GM12801 (cell line): ENCODE results near the gene HNF4A.

Experiments used
- CTCF ChIP-seq: IDR thresholded peaks from one replicate; pipeline ENCODE4 v1.5.1; 2011; ENCODE audit warnings: control low read depth; ENCODE audit not compliant: insufficient read length; ENCODE audit errors: extremely low read depth

Gene HNF4A

GRCh38 chr20:44457016-44457415, 101.5 kb downstream of the HNF4A start:
- no peak for TF ChIP-seq CTCF

DNA sequence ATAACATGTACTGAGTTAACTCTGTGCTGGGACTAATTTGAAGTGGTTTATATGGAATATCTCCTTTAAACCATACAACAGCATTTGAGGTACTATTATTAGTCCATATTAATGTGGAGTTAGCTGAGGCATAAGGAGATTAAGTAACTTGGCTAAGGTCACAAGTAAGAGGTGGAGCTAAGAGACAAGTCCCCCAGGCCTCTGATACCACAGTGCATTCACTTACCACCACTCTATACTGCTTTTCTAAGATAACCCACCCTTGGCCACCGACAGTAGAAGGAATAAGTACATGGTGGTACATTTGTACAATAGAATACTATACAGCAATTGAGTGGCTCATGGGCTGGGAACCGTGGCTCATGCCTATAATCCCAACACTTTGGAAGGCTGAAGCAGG, 103.8 kb downstream of the HNF4A start:
- TF ChIP-seq CTCF = no peak

- no peak for TF ChIP-seq CTCF
These were observed 105.3 kb downstream of the HNF4A start for GRCh38 chr20:44460795-44461141.

GRCh38 chr20:44461142-44461802, 105.8 kb downstream of the HNF4A start:
- TF ChIP-seq CTCF = no peak

DNA sequence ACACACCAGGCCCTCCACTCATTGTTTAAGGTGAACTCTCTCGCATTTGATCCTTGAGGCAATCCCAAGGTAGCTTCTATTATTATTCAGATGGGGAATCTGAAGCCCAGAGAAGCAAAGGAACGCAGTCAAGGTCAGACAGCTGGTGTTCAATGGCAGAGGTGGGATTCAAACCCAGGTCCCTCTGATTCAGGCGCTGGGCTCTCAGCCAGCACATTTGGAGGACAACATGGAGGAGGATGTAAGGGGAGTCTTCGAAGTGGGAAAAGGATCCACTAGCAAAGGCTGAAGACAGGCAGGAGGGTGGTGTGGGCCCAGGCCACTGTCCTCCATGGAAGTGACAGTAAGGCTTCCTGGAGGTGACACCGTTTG, 106.3 kb downstream of the HNF4A start:
- no peak for TF ChIP-seq CTCF

DNA sequence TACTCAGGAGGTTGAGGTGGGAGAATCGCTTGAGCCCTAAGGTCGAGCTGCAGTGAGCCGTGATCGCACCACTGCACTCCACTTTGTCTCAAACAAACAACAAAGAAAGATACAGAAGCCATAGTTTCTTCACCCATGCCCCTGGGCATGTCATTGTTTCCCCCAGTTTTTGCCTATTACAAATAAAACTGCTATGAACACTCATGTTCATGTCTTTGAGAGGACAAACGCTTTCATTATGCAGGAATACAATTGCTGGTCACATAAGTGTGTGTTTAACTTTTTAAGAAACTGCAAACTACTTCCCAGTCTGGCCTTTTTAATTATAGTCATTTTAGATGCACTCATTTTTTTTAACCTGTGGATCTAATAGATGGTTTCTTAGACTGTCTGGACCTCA, 108.0 kb downstream of the HNF4A start:
- no peak for TF ChIP-seq CTCF

- no peak for TF ChIP-seq CTCF
These were observed 109.0 kb downstream of the HNF4A start for GRCh38 chr20:44464514-44464913.

GRCh38 chr20:44465001-44465560, 109.6 kb downstream of the HNF4A start:
- TF ChIP-seq CTCF = no peak
